Endodermal cell (in vitro differentiated cells): ENCODE data around the gene FCRL6. TPM values are rescaled to one million over a fixed set of nuclear protein-coding genes. Genes with fewer than 3 reads are reported as not detected.
A peak's percentile ranks its signal among the peaks of the same experiment; 100 is the strongest.

Experiments
- DNase-seq: peaks from one replicate; pipeline ENCODE4 v3.0.0-alpha.2; 2017
- H3K27ac ChIP-seq: 2 replicates; pipeline ENCODE4 v1.5.1; 2013; ENCODE audit warnings: mild to moderate bottlenecking, low read depth, low read length, moderate library complexity
- H3K27me3 ChIP-seq: 2 replicates; pipeline ENCODE4 v1.6.1; 2013; ENCODE audit warnings: mild to moderate bottlenecking, low read length, moderate library complexity; ENCODE audit not compliant: insufficient read depth, control insufficient read depth, poor library complexity, severe bottlenecking
- H3K36me3 ChIP-seq: 2 replicates; pipeline ENCODE4 v1.7.0; 2013; ENCODE audit warnings: mild to moderate bottlenecking, low read length, moderate library complexity; ENCODE audit not compliant: control insufficient read depth, insufficient read depth
- H3K4me1 ChIP-seq: one replicate; pipeline ENCODE4 v1.7.0; 2013; ENCODE audit warnings: low read length; ENCODE audit not compliant: control insufficient read depth, insufficient read depth
- H3K4me3 ChIP-seq: 2 replicates; pipeline ENCODE4 v1.5.1; 2013; ENCODE audit warnings: mild to moderate bottlenecking, low read length, moderate library complexity
- H3K9ac ChIP-seq: 2 replicates; pipeline ENCODE4 v1.6.1; 2013; ENCODE audit warnings: mild to moderate bottlenecking, low read length, moderate library complexity; ENCODE audit not compliant: poor library complexity, severe bottlenecking; ENCODE audit errors: extremely low read depth
- H3K9me3 ChIP-seq: 2 replicates; pipeline ENCODE4 v1.6.1; 2013; ENCODE audit warnings: mild to moderate bottlenecking, low read length, moderate library complexity; ENCODE audit not compliant: control insufficient read depth
- H3K27ac Mint-ChIP-seq: 2 replicates; pipeline ENCODE4 v1.8.0; 2020; ENCODE audit warnings: mixed read lengths
- H3K27me3 Mint-ChIP-seq: 2 replicates; pipeline ENCODE4 v1.8.0; 2021; ENCODE audit warnings: mild to moderate bottlenecking, mixed read lengths; ENCODE audit not compliant: insufficient read depth
- H3K36me3 Mint-ChIP-seq: 2 replicates; pipeline ENCODE4 v1.8.0; 2020; ENCODE audit warnings: low read depth, mixed read lengths
- H3K4me1 Mint-ChIP-seq: 2 replicates; pipeline ENCODE4 v1.8.0; 2020; ENCODE audit warnings: mixed read lengths
- H3K4me3 Mint-ChIP-seq: 2 replicates; pipeline ENCODE4 v1.8.0; 2020; ENCODE audit warnings: mild to moderate bottlenecking, moderate library complexity, mixed read lengths
- H3K9me3 Mint-ChIP-seq: 2 replicates; pipeline ENCODE4 v1.8.0; 2020; ENCODE audit warnings: mild to moderate bottlenecking, mixed read lengths
- WGBS, 2 experiments: methylation state at CpG; one replicate each; pipeline versions ENCODE4 v1.1.5 to v1.1.7; 2013; ENCODE audit warnings: missing lambda C conversion rate in 2 of 2, mixed read lengths in 1 of 2; ENCODE audit not compliant: insufficient coverage in 1 of 2, insufficient read length in 1 of 2; 5-methylcytosine and 5-hydroxymethylcytosine counted together
- total RNA-seq, 2 donors: library from RNA; stranded (reverse); fragmentation: NEBNext Ultra II Directional in 1 of 2; extraction: Animal tissue kit (Norgen Biotek cat#: 25700) in 1 of 2; gene quantifications; 2 replicates in 1 of 2; 3 replicates in 1 of 2; pipeline ENCODE4 v1.2.1, GENCODE V29; 2021
- TF ChIP-seq, protein P1 (sequence below): fragments of 200-600 bp; sonication (generic); conservative IDR thresholded peaks from 2 replicates; pipeline ENCODE4 v1.5.0; 2021; ENCODE audit warnings: antibody characterized with exemption, mild to moderate bottlenecking

Gene FCRL6
- total RNA-seq, 2 donors from 2014 or later: not detected

DNA sequence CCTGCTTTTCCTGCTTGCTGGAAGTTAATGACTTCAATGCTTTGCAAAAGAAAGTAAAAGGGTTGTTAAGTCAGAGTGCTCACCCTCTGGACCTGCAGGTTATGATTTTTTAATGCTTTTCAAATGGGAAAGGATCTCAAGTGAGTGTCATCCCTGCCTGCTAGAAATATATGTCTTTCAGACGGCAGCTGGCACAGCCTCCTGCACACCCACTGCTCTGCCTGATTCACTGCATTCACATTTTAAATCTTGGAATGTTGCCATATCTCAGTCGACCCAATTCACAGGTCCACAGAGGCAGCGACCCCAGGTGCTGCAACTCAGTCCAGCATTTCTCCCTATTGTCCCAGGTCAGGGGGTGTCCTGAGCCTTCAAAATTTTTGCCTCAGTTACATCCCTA is 10.7 kb upstream of the FCRL6 start:
- Histone ChIP-seq H3K4me1 (no peaks in the 10 kb centered on the region), H3K4me3 (no peak overlapping the region), H3K36me3 (no peaks in the 10 kb centered on the region), H3K27me3 (peaks cover 15% of the 10 kb centered on the region), H3K9ac (no peak overlapping the region), H3K27ac (no peak overlapping the region), H3K9me3 (no peaks in the 10 kb centered on the region)
- TF ChIP-seq, protein P1, sequence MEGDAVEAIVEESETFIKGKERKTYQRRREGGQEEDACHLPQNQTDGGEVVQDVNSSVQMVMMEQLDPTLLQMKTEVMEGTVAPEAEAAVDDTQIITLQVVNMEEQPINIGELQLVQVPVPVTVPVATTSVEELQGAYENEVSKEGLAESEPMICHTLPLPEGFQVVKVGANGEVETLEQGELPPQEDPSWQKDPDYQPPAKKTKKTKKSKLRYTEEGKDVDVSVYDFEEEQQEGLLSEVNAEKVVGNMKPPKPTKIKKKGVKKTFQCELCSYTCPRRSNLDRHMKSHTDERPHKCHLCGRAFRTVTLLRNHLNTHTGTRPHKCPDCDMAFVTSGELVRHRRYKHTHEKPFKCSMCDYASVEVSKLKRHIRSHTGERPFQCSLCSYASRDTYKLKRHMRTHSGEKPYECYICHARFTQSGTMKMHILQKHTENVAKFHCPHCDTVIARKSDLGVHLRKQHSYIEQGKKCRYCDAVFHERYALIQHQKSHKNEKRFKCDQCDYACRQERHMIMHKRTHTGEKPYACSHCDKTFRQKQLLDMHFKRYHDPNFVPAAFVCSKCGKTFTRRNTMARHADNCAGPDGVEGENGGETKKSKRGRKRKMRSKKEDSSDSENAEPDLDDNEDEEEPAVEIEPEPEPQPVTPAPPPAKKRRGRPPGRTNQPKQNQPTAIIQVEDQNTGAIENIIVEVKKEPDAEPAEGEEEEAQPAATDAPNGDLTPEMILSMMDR: no peak
- no peaks in the 10 kb centered on the region for H3K4me1 Mint-ChIP-seq
- no peak for DNase-seq
- no peak overlapping the region for H3K4me3 Mint-ChIP-seq
- no peaks in the 10 kb centered on the region for H3K36me3 Mint-ChIP-seq
- no peaks in the 10 kb centered on the region for H3K9me3 Mint-ChIP-seq
- H3K27ac Mint-ChIP-seq: no peak overlapping the region
- H3K27me3 Mint-ChIP-seq: peaks cover 7% of the 10 kb centered on the region
- WGBS, 2 experiments: 33 to 59% methylated on average over 3 of the region's 3 CpGs

DNA sequence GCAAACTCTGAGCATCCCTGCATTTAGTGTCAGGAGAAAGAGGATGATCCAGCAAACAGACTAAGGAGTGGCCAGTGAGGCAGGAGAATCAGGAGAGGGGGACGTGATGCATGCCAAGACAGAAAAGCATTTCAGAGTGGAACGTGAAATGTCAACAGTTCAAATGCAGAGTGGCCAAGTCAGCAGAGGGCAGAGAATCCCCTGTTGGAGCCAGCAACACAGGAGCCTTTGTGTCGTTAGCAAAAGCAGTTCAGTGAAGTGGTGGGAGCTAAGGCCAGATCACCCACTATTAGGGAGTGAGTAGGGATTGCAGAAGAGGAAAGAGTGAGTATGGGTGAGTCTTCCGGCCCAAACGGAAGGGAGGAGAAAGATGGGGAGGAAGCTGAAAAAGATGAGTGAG is 6.6 kb upstream of the FCRL6 start:
- Histone ChIP-seq H3K27me3 (peaks cover 33% of the 10 kb centered on the region), H3K36me3 (no peaks in the 10 kb centered on the region), H3K4me1 (no peaks in the 10 kb centered on the region), H3K27ac (no peak overlapping the region), H3K4me3 (no peak overlapping the region), H3K9ac (no peak overlapping the region), H3K9me3 (no peaks in the 10 kb centered on the region)
- no peaks in the 10 kb centered on the region for H3K36me3 Mint-ChIP-seq
- H3K27ac Mint-ChIP-seq: no peak overlapping the region
- H3K4me1 Mint-ChIP-seq: no peaks in the 10 kb centered on the region
- WGBS, 2 experiments: 65 to 69% methylated on average over 5 of the region's 5 CpGs
- H3K9me3 Mint-ChIP-seq: no peaks in the 10 kb centered on the region
- DNase-seq: no peak
- TF ChIP-seq, protein P1: no peak
- H3K4me3 Mint-ChIP-seq: no peak overlapping the region
- peaks cover 22% of the 10 kb centered on the region for H3K27me3 Mint-ChIP-seq

DNA sequence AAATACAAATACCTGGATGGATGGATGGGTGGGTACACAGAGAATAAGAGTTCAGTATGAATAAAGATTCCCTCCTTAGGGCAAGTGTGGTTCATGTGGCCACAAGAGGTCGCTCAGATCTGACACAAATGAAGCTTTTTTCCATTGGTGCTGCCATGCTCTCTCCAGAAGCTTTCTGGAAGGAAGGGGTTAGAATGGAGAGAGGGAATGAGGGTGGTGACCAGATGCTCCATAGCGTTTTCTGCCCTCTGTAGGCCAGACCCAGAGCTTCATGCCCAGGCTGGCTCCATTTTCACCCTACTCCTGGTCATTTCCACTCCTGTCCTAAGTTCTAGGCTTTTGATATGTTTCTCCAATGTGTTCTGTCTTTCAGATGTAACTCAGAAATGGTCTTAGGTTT is 3.3 kb upstream of the FCRL6 start:
- no peak overlapping the region for H3K9ac ChIP-seq
- DNase-seq: peak; percentile 90
- Mint-ChIP-seq H3K4me3 (no peak overlapping the region), H3K27me3 (peaks cover 41% of the 10 kb centered on the region), H3K9me3 (no peaks in the 10 kb centered on the region), H3K27ac (no peak overlapping the region), H3K36me3 (no peaks in the 10 kb centered on the region), H3K4me1 (no peaks in the 10 kb centered on the region)
- peaks cover 42% of the 10 kb centered on the region for H3K27me3 ChIP-seq
- TF ChIP-seq, protein P1: peak; percentile 90
- no peak overlapping the region for H3K4me3 ChIP-seq
- H3K4me1 ChIP-seq: no peaks in the 10 kb centered on the region
- WGBS, 2 experiments: 0 to 2% methylated on average over 2 of the region's 2 CpGs
- no peaks in the 10 kb centered on the region for H3K36me3 ChIP-seq
- no peak overlapping the region for H3K27ac ChIP-seq
- H3K9me3 ChIP-seq: no peaks in the 10 kb centered on the region
